NCI-H1694 treated with DMSO at 0.1 percent for 48 hours (cell line): ENCODE data around the gene FILIP1.

Experiments used
- DNase-seq: peaks from one replicate; lab custom pipeline; 2025; lab: John Stamatoyannopoulos, UW

FILIP1 gene

DNA sequence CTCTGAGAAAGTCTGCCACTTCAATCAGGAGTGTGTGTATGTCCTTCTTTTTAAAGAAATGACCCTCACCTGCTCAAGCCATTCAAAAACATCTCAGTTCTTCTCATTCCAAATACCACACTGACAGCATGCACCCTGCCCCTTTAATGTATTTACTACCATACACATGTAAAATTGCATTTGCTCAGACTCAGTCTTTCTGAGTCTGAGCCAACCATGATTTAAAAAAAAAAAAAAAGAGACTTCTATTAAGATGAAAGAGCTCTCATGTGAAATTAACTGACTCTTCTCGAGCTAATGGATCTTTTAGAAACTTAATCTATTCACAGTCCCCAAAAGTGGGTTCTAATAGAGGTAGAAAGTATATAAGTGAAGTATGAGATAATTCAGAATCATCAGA is 1.4 kb upstream of the FILIP1 start:
- DNase-seq, result no peak

DNA sequence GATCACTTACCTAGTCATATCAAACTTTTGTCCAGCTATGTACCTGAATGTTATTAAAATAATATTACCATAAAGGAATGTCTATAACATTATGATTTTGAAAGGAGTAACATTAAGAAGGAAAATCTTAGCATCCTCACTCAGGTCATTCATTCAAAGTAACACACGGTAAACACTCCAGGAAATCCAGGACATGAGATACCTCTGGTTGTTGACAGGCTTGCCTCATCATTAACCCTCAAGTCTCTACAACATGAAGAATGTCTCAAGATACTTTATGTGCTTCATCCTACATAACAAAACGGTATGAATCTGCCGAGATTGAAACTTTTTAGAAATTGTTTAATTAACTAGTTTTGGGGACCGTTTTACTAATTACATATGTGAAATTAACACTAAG is 690 bp upstream of the FILIP1 start:
- DNase-seq, result no peak

- no peak for DNase-seq
Measured at GRCh38 chr6:75492386-75493153, 1.0 kb downstream of the FILIP1 start.

DNA sequence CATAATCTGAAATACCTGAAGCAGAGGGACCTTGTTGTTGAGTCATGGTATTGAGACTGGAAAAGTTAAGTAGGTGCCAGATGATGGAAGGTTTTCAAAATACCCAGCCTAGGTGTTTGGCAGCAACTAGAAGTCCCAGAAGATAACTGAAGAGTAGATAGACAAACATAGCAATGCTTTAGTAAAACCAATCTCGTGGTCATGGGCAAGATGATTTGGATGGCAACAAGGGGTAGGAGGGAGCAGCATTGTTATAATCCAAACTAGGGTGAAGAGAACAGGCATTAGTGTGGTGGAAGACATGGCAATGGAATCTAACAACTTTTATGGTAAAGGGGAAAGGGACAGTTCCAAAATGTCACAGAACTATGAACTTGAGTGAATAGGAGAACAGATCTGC is 2.3 kb downstream of the FILIP1 start:
- DNase-seq, result no peak

DNA sequence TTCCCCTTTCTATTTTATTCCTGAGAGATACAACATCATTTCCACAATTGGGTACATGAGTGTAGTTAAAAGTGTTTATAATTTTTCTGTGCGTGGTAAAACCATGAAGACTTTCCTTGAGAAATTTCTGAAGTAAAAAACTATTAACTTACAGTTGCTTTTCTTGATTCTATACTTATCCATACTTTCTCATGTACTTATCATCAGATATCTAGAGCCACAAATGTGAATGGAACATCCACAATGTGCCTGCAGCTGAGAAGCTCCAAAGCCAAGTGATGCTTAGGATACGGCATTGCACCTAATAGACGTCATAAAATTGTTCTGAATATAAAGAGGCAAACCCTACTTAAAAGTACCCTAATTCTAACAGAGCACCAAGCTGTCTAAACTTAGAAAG is 2.9 kb downstream of the FILIP1 start:
- DNase-seq, result no peak

GRCh38 chr6:75489025-75489424 is 4.6 kb downstream of the FILIP1 start:
- no peak for DNase-seq

GRCh38 chr6:75488033-75488432 is 5.6 kb downstream of the FILIP1 start:
- DNase-seq, result no peak

DNA sequence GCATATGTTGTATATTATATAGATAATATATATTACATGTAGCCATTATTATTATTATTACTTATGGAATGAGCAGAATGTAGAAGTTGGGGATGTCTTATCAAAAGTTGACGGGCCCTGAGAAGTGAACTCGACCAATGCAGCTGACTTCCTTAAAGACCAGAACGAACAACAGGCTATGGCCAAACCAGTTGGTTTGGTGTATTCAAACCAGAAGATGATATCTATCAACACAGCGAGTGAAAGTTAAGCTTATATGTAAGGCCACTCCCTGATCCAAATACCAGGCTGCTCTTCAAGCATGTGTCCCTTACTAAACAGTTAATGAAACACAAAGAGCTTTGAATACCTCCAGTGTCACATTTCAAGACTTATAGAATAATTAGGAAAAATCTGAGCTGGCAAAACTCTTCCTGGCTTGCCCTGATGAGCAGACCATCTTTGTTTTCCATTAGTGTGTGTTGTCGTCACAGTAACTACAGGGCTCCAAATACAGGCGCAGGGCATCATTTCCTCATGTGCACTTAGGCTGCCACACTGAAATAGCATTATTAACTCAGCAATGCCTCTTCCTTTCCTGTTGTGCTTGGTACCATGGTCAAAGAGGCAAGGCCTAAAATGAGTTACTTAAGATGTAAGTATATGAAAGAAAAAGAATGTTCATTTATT is 6.6 kb downstream of the FILIP1 start:
- DNase-seq, result no peak

GRCh38 chr6:75484535-75484934 is 9.1 kb downstream of the FILIP1 start:
- DNase-seq, result no peak

DNA sequence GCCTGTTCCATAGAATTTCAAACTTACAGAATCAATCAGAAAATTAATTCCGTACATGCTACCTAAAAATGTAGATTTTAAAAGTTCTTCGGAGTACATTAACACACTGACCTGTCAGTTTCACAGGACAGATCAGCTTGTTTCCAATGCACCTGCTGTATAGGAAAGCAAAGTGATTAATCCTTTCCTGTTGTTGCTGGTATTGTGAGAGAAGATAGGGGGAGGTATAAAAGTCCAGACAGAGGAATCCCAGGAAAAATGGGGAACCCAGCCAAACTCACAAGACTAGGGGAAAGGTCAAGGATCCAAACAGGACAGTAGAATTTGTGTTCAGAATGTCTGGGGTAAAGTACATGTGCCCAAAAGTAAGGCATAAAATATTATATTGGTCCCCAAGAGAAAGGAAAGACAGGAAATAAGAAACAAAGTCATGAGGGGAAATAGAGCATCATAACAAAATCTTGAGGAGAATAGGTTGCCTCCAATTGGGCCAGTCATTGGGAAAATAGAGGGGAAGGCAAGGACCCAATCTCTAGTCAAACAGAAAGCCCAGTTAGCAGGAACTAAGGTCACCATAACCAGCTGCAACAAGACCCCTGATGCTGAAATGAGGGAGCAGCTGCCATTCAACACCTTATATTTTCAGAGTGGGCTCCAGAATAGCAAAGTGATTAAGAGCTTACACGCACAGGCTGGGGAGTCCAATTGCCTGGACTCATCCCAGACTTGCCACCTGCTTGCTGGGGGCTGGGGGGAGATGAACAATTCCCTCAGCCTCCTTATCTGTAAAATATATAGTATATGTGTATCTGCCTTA is 10.3 kb downstream of the FILIP1 start:
- no peak for DNase-seq

DNA sequence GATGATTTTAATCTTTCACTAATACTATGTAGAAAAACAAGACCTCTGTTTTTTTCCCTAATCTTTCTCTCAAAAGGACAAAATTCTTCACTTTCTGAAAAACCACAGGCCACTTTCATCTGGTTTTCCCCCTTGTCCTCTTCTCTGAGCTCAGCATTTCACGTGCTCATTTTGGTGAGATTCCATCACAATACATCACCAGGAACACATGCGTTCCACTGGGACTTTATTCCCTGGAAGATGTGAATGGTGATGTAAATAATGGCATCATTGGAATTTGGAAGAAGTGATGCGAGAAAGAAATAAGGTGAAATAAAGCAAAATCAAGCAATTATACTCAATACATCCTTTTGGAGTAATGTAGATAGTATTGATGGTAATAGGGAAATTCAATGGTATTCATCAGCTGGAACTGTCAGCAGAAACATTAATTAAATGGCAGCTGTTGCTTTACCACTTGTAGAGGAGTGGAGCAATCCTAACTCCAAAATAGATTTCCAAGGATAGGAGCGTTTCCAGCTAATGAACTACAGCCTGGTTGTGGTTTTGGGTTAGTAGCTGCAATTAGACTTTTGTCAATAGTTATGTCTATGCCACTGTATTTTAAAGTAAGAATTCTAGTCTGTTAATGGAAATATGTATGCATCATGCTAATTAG is 11.5 kb downstream of the FILIP1 start:
- no peak for DNase-seq

DNA sequence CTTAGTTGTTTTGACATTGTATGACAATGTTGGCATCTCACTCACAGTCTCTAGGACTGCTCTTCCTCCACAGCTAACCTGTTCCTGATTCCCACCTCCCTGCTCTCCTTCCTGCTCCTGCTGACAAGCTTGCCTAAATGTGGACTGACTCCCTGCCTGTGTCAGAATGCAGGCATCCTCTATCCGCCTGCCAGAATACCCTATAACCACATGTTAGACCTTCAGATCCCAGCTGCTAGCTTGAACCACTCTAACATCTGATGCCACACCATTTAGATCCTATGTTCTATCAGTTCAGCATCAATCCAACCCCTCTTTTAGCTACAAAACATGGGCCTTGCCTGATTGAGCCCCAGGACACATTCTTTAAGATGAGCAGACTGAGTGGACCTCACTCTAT is 12.2 kb downstream of the FILIP1 start:
- no peak for DNase-seq

GRCh38 chr6:75480425-75480824 is 13.2 kb downstream of the FILIP1 start:
- no peak for DNase-seq

DNA sequence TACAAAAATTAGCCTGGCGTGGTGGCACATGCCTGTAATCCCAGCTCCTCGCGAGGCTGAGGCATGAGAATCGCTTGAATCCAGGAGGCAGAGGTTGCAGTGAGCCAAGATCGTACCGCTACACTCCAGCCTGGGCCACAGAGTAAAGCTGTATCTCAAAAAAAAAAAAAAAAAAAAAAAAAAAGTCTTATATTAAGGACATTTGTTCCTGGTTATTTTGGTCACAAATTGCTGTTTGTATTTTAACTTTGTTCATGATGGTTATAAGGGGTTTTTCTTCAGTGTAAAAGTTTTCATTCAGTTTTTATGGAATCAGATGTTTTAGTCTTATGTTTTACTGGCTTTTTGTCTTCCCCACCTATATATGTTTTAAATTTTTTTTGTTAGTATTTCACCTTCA is 13.9 kb downstream of the FILIP1 start:
- DNase-seq, result no peak

GRCh38 chr6:75478929-75479328 is 14.7 kb downstream of the FILIP1 start:
- DNase-seq, result no peak

GRCh38 chr6:75472885-75473284 is 20.7 kb downstream of the FILIP1 start:
- DNase-seq, result no peak

DNA sequence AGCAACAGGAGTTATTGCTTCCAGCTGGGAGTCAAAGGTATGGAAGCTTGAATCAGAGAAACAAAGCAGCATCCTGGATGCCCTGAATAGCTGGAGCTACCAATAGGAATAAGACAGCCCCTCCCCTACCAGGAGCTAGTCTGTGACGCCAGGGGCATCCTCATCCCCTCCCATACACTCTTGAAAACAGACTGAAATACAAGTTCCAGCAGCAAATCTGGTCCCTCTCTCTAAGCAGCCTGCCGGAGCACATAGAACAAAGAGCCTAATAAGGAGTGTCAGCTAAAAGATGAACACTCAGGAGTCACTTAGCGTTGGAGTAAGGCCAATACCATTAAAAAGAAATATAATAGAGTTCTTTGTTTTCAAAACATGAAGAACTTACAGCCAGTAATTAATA is 25.6 kb downstream of the FILIP1 start:
- DNase-seq, result no peak

GRCh38 chr6:75467284-75467683 is 26.3 kb downstream of the FILIP1 start:
- DNase-seq, result no peak

GRCh38 chr6:75466636-75467035 is 27.0 kb downstream of the FILIP1 start:
- DNase-seq, result no peak

- DNase-seq, result no peak
Measured at GRCh38 chr6:75463908-75464307, 29.7 kb downstream of the FILIP1 start.

GRCh38 chr6:75463061-75463460 is 30.5 kb downstream of the FILIP1 start:
- DNase-seq, result no peak

DNA sequence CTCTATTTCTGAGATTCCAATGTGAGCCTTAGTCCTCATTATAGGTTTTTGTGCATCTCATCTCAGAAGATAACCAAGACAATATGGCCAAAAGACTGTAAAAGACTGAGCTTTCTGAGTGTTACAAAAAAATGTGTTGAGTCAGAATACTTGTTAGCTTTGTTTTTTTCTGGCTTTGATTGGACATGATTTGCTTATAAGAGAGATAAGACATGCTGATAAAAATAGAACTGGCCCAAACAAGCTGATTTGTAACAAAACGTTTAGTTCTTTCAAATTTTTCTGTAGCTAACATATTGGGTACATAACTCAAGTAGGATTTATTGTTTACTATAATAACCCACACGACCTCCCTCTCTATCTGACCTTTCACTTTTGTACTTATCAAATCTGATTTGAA is 32.9 kb downstream of the FILIP1 start:
- no peak for DNase-seq
